Thoracic aorta (tissue), 2 donors: ENCODE measurements around the gene POLR3A. TPM values are rescaled to one million over a fixed set of nuclear protein-coding genes. Genes with fewer than 3 reads are reported as not detected.

ENCODE experiments used
- ATAC-seq: fragments of 150-250 bp; one replicate; pipeline ENCODE4 v1.8.0; 2017; ENCODE audit warnings: low read depth; ENCODE audit not compliant: insufficient number of reproducible peaks, low FRiP score
- DNase-seq: peaks from one replicate; pipeline ENCODE4 v3.0.0-alpha.2; 2020; ENCODE audit warnings: low spot score
- H3K27ac ChIP-seq, 2 donors: fragments of 200-600 bp; sonication (generic); 1 replicate in 1 of 2; 2 replicates in 1 of 2; pipeline ENCODE4 v1.5.1; 2016; ENCODE audit warnings: mild to moderate bottlenecking in 2 of 2, moderate library complexity in 2 of 2
- H3K27me3 ChIP-seq: fragments of 200-600 bp; sonication (generic); replicated peaks from 2 replicates; pipeline ENCODE4 v1.6.0; 2016; ENCODE audit warnings: mild to moderate bottlenecking; ENCODE audit not compliant: insufficient read depth
- H3K36me3 ChIP-seq: fragments of 200-600 bp; sonication (generic); one replicate; pipeline ENCODE4 v1.5.1; 2016
- H3K4me1 ChIP-seq, 2 donors: fragments of 200-600 bp; sonication (generic); 1 replicate in 1 of 2; 2 replicates in 1 of 2; pipeline versions ENCODE4 v1.5.1 to v1.6.0; 2016; ENCODE audit warnings: low read depth in 2 of 2, mild to moderate bottlenecking in 1 of 2; ENCODE audit not compliant: control insufficient read depth in 1 of 2
- H3K4me3 ChIP-seq: fragments of 200-600 bp; sonication (generic); 2 replicates; pipeline ENCODE4 v1.5.1; 2016; ENCODE audit warnings: mild to moderate bottlenecking
- H3K9me3 ChIP-seq: fragments of 200-600 bp; sonication (generic); 2 replicates; pipeline ENCODE4 v1.5.1; 2016
- total RNA-seq, 2 donors: library from RNA; depleted of rRNA; stranded (reverse); fragments of >200 nt; gene quantifications; one replicate each; pipeline versions ENCODE4 v1.1.0 to v1.2.3, GENCODE V29; 2016
- TF ChIP-seq, protein P1 (sequence below): fragments of 200-600 bp; sonication (generic); IDR thresholded peaks from one replicate; pipeline ENCODE4 v1.5.1; 2019; ENCODE audit warnings: antibody characterized with exemption

POLR3A gene
- total RNA-seq, 2 donors from 2014 or later: 12.3 to 19.3 TPM

DNA sequence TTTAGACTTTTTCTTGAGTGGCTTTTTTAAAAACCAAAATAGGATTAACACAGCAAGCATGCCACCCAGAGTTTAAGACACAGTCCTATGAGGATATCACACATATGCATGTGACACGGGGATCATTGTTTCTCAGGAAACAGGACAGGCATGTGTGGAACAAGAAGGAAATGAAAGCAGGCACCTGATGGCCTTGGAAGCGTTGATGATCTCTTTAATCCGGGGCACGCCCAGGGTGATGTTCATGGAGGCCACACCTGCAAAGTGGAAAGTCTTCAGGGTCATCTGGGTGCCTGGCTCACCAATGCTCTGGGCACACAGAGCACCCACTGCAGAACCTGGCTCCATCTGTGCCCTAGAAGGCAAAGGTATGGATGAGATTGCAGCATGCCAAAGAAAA lies 44.3 kb downstream of the POLR3A start:
- ATAC-seq (no peak), DNase-seq (no peak)
- no peak overlapping the region for H3K27ac ChIP-seq
- TF ChIP-seq, protein P1, sequence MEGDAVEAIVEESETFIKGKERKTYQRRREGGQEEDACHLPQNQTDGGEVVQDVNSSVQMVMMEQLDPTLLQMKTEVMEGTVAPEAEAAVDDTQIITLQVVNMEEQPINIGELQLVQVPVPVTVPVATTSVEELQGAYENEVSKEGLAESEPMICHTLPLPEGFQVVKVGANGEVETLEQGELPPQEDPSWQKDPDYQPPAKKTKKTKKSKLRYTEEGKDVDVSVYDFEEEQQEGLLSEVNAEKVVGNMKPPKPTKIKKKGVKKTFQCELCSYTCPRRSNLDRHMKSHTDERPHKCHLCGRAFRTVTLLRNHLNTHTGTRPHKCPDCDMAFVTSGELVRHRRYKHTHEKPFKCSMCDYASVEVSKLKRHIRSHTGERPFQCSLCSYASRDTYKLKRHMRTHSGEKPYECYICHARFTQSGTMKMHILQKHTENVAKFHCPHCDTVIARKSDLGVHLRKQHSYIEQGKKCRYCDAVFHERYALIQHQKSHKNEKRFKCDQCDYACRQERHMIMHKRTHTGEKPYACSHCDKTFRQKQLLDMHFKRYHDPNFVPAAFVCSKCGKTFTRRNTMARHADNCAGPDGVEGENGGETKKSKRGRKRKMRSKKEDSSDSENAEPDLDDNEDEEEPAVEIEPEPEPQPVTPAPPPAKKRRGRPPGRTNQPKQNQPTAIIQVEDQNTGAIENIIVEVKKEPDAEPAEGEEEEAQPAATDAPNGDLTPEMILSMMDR: no peak
- no peaks in the 10 kb centered on the region for H3K9me3 ChIP-seq
- H3K27me3 ChIP-seq: no peaks in the 10 kb centered on the region
- peaks cover 18 to 38% of the 10 kb centered on the region in 2 donors for H3K4me1 ChIP-seq
- H3K36me3 ChIP-seq: peaks cover 48% of the 10 kb centered on the region
- no peak overlapping the region for H3K4me3 ChIP-seq

DNA sequence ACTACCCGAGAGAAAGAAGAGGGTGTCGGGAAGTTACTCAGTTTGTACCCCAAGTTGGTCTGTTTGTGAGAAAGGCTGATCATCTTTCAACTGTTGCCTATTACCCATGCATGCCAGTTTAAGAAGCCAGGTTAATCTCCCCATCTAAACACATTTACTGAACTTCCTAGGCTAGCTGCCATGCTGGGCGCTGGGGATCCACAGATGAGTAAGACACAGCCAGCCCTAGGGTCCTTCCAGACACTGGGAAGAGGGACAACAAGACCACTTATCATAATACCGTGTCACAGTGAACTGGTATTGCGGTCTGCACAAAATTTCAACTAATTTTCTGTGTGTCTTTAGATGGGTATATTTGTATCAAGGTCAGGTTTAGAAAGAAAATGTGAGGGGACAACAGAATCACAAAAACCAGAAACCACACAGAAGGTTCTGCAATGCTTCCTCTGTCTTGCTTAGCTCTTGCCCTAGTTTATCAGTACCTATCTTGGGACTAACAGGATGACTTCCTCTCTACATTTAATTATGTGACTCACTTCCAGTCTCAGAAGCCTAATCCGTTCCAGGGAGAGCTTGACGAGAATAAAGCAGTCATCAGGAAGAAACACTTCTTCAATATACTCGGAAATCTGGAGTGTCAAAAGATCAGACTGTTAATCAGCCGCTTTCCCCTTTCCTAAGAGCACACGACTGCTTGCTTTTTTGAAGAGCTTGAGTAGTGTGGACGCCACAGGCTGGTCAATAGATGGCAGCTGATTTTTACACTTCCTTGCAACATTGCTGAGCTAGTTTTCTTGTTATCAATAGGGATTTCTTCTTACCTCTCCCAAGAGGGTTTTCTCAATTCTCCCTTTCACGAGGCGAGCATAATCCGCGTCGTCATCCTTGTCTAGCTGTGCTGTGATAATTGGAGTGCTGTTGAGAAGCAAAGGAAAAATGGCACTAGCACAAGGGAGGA lies 45.7 kb downstream of the POLR3A start:
- Histone ChIP-seq H3K4me3 (no peak overlapping the region), H3K9me3 (no peaks in the 10 kb centered on the region), H3K27me3 (no peaks in the 10 kb centered on the region), H3K4me1 (peaks cover 12 to 27% of the 10 kb centered on the region in 2 donors), H3K27ac (no peak overlapping the region), H3K36me3 (peaks cover 61% of the 10 kb centered on the region)
- DNase-seq: no peak
- TF ChIP-seq, protein P1: no peak
- no peak for ATAC-seq

DNA sequence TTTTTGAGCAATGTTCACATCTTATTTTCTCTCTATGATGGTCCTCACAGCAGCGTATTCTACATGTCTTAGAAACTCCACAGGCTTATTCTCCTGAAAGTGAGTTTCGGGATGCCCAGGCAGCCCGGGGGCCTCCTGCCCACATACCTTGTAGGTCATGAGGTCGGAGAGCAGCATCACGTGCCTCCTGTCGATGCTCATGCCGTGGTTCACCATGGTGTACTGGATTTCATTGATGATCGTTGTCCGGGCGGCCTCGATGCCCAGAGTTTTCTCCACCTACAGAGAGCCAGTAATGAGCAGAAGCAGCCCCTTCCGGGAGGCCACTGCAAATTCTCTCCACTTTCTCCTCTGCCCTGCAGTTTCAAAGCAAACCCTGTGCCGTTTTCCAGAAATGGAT lies 48.0 kb downstream of the POLR3A start:
- Histone ChIP-seq H3K4me3 (no peak overlapping the region), H3K9me3 (no peaks in the 10 kb centered on the region), H3K27ac (no peak overlapping the region), H3K36me3 (peaks cover 74% of the 10 kb centered on the region), H3K27me3 (no peaks in the 10 kb centered on the region), H3K4me1 (peaks cover 0 to 3% of the 10 kb centered on the region in 2 donors)
- DNase-seq (no peak), ATAC-seq (no peak)
- TF ChIP-seq, protein P1: no peak

DNA sequence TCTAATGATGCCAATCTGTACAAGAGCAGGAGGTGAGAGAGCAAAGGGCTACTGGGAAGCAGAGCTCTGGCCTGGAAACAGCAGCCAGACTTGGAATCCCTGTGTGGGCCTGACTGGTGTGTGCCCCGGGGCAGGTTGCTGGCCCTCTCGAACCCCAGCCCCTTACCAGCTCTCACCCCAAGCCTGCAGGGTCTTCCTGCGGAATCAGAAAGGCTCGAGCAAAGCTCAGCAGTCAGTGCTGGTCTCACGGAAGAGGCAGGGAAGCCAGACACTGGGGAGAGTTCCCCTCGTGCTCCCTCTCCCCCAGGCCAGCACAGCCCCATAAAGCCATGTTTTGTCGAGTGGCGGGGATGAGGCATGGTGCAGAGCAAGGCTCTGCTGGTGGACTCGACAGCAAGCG lies 50.1 kb downstream of the POLR3A start:
- ATAC-seq (no peak), DNase-seq (no peak)
- TF ChIP-seq, protein P1: no peak
- no peaks in the 10 kb centered on the region for H3K9me3 ChIP-seq
- H3K4me3 ChIP-seq: no peak overlapping the region
- peaks cover 7 to 15% of the 10 kb centered on the region in 2 donors for H3K4me1 ChIP-seq
- H3K27me3 ChIP-seq: no peaks in the 10 kb centered on the region
- H3K27ac ChIP-seq: no peak overlapping the region
- peaks cover 59% of the 10 kb centered on the region for H3K36me3 ChIP-seq

DNA sequence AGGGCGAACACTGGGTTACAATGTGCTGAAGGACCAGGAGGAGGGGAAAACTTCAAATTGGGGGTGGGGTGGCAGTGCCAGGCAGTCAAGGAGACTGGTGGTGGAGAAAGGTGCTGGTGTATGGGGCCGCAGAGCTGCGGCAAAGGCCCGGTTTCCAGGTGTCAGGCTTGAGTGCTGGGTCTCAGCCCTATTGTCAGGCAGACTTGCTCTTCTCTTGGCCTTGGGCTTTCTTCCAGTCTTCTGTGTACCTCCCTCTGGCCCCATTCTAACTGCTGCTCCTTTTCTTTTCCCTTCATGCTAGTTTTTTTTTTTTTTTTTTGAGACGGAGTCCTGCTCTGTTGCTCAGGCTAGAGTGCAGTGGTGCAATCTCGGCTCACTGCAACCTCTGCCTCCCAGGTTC lies 51.0 kb downstream of the POLR3A start:
- DNase-seq (no peak), ATAC-seq (no peak)
- H3K4me3 ChIP-seq: no peak overlapping the region
- H3K9me3 ChIP-seq: no peaks in the 10 kb centered on the region
- H3K4me1 ChIP-seq: peaks cover 9 to 23% of the 10 kb centered on the region in 2 donors
- TF ChIP-seq, protein P1: no peak
- H3K27ac ChIP-seq: no peak overlapping the region
- H3K27me3 ChIP-seq: no peaks in the 10 kb centered on the region
- peaks cover 50% of the 10 kb centered on the region for H3K36me3 ChIP-seq
